ENCODE data around the gene ADPRS.

ADPRS gene

DNA sequence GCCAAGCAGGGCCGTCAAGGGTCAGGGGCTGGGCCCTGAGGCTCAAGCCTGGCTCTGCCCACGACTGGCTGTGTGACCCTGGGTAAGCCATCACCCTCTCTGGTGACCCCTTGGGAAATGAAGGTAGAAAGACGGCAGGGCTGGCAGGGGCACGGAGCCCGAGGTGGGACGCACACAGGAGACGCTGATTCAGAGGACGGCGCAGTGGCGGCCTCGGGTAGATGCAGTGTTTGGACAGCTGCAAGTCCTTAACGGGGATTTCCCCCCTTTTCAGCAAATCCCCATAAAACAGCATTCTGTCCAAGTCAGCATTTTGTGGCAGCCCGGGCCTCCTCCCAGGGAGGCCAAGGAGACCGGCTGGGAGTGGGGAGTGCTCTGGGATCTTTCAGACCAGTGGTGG is 19.6 kb downstream of the ADPRS start:
- DNase-seq (ENCODE audit: low read depth), result peak; percentile 83

DNA sequence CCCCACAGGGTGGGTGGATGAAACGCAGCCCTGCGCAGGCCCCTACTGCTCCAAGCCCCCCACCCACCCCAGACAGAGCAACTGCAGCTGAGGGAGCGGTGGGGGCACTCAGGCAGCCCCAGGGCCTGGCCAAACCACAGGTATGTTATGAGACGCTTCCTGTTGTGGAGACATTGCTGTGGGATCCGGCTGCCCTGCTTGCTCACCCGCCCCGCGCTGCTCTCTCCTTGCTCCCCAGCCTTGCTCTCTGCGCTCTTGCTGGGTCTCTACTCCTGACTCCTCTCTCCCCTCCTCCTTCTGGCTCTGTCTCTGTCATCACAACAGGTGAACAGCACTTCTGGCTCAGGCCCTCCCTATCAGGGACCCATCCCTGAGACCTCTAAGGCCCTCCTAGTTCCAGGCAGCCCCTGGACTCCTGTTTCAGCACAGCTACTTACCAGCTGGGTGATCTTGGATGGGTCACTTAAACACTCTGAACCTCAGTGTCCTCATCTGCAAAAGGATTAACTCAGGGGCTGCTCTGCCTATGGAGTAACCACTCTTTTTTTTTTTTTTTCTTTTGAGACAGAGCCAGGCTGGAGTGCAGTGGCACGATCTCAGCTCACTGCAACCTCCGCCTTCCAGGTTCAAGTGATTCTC is 20.5 kb downstream of the ADPRS start:
- DNase-seq (ENCODE audit: low read depth), result peak; percentile 92

GRCh38 chr1:36111151-36111550 is 22.5 kb downstream of the ADPRS start:
- no peak for DNase-seq (ENCODE audit: low read depth)

DNA sequence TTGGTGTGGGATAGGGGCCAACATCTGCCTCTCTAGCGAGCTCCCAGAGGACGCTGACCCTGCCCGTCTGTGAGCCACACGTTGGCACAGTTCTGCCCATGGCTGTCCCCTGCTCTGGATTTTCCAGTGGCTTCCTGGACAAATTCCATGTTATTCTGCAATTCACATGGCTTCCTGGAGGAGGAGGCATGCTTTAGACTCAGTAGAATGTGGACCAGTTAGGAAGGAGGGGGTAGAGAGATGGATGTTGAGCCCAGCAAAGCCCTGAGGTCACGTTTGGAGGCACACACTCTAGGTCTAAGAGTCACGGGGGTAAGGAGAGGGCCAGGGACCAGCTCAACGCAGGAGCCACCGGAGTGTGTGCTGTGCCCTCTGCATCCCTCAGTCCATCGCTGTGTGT is 24.1 kb downstream of the ADPRS start:
- no peak for DNase-seq (ENCODE audit: low read depth)

DNA sequence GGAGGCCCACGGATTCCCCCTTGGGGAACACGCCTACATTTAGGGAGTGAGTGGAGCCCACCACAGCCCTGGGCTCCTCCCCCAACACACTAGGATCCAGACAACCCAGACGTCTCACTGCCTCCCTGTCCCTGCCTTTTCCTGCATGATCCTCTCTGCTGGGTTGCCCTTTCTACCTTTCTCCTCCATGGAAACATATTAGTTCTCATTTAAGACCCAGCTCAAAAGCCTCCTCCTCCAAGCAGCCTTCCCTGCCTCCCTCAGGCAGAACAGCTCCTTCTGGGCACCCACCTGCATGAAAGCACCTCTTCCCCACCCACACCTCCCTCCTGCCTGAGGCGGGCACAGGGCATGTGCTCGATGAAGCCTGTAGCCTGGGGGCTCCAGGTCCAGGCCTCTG is 25.7 kb downstream of the ADPRS start:
- no peak for DNase-seq (ENCODE audit: low read depth)

GRCh38 chr1:36115200-36115669 is 26.5 kb downstream of the ADPRS start:
- DNase-seq (ENCODE audit: low read depth), result peak; percentile 80

GRCh38 chr1:36115931-36116330 is 27.2 kb downstream of the ADPRS start:
- DNase-seq (ENCODE audit: low read depth), result peak; percentile 37

GRCh38 chr1:36116901-36117300 is 28.2 kb downstream of the ADPRS start:
- DNase-seq (ENCODE audit: low read depth), result no peak

DNA sequence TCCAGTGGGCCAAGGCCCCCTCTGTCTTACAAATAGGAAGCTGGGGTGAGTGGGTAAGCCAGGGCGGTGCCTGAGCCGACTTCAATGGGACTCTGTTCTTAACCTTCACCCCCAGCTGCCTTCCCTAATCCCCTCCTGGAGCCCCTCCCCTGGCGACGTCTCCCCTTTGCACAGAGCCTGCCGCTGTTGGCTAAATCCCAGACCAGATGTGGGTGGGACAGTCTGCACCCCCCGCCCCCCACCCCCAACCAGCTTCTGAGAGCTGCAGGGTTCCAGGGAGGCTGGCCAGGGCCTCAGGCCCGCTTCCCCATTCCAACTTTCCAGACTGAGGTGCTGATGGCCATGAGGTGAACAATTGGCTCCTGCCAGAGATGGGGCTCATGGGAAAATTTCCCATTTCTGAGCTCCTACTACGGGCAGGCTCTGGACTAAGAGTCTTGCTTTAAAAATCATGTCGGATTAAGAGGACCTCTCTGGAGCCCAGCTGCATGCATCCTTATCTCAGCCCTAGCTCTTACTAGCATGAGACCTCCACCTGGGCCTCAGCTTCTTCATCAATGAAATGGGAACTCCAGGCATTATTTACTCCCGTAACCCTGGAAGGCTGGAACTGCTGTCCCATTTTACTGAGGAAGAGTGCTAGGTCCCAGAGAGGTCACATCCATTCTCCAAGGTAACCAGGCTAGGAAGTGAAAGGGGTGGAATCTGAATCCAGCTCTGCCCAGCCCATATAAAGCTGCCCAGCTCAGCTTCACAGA is 29.9 kb downstream of the ADPRS start:
- DNase-seq (ENCODE audit: low read depth), result no peak

GRCh38 chr1:36119456-36119855 is 30.8 kb downstream of the ADPRS start:
- no peak for DNase-seq (ENCODE audit: low read depth)

DNA sequence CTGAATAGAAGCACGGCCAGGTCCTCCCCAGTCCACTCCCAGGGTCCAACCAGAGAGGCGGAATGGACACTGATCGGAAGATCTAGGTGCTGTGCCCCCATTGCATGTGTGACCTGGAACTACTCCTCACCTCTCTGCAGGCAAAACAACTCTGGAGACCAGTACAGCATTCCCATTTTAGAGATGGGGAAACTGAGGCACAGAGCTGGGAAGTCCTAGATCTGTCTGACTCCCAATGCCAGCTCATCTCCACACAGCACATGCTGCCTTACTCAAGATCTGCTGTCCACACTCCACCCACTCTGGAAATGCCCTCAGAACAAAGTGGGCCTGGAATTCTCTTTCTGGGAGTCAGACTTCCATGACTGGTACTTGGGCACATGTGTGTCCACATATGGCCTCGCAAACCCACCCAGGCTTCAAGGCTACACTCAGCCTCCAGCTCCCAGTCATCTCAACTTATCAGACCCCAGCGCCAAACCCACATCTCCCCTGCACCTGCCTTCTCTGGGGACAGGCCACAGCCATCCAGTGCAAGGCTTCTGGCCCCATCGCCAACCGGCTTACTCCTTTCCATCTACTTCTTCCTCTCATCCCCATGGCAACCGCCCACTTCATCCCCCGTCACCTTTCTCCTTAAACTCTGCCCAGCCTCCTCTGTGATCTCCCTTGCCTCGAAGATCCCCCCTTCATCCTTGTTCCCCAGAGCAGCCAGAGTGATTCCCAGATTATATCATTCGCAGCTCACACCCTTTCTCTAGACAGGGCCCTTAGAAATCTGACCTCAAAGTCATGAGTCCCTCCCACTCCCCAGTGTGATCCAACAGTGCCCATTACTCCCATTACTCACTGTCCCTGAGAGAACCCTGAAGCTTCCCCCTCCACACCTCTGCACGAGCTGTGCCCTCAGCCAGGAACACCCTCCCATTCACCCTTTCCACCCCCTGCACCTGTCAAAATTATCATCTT is 33.7 kb downstream of the ADPRS start:
- no peak for DNase-seq (ENCODE audit: low read depth)

DNA sequence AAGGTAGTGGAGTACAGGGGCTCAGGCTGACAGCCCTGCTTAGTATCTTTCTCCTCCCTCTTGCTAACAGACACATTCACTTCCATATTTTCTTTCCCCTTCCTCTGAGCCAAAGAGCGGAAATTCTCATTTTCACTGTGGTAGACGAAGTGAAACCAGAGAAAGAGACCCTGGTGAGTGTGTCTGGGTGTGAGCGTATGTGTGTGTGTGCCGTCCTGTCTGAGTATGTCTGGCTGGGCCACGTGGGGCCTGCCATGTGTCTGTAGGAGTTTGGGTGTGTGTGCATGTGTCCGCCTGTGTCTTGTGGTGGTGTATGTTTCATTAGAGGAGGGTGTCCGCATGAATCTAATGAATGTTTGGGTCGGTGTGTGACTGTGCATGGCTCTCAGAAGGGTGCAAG is 34.7 kb downstream of the ADPRS start:
- no peak for DNase-seq (ENCODE audit: low read depth)

DNA sequence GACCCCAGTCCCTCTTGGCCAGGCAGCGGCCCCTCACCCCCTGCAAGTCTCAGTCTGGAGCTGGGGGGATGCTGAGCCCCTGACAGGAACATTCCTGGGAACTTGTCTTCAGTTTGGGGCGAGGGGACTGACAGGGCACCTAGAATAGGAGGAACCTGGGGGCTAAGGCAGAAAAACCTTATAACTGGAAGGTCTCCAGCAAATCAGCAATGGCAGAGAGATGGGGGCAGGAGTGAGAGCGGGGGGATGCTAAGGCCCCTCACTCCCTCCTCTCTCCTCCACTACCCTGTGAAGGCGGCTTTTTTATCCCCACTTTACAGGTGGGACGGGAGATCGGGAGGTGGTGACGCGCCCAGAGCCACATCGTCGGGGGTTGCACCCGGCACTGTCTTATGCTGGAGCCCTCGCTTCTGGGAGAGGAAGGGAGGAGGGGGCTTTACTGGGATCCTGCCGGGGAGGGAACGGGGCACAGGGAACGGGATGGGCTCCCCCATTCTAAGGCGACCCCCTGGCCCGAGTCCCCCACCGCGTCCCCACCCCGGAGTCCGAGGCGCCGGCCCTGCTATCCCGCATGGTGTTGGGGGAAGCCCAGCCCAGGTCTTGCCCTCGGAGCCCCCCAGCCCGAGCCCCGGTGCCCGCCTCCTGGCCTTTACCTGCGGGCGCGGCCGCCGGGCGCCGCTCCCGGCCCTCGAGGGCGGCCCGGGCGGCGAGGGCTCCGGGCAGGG is 35.9 kb downstream of the ADPRS start:
- DNase-seq (ENCODE audit: low read depth), result no peak

DNA sequence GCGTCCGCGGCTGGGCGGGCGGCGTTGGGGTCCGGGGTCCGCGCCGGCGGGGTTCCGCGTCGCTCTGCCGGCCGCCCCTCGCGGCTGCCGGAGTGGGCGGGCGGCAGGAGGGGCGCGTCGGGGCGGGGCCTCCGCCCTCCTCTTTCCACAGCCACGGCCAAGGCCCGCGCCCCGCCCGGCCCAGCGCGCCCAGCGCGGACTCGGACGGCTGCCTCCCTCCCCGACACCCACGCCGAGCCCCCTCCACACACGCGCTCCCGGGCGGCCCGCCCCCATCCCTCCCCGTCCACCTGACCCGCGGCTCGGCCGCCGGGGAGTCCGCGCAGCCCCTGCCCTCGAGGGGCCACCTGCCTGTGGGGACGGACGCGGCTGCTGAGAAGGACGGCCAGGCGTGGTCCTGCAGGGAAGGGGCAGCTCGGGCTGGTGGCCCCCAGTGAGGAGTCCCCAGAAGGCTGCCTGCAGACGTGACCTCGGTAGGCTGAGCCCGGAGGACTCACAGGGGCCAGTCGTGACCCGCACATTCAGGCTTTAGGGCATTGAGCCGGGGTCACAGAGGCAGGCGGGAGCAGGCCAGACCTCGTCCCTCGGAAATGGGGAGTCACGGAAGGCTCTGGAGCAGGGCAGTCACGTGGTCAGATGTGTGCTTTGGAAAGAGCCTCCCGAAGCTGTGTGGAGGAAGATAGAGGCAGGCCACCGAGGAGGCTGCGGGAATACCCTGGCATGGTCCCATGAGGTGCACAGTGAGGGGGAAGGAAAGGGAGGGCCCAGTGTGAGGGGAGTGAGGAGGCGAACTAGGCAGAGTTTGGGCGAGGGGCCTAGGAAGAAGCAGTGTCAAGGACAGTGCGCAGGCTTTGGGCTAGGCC is 36.7 kb downstream of the ADPRS start, which contains the start of gene COL8A2:
Gene COL8A2 (minus strand): TSS at position 94 of the 863 bp plus-strand sequence. CDS start 24,980 bp downstream, outside the sequence.
- no peak for DNase-seq (ENCODE audit: low read depth)

DNA sequence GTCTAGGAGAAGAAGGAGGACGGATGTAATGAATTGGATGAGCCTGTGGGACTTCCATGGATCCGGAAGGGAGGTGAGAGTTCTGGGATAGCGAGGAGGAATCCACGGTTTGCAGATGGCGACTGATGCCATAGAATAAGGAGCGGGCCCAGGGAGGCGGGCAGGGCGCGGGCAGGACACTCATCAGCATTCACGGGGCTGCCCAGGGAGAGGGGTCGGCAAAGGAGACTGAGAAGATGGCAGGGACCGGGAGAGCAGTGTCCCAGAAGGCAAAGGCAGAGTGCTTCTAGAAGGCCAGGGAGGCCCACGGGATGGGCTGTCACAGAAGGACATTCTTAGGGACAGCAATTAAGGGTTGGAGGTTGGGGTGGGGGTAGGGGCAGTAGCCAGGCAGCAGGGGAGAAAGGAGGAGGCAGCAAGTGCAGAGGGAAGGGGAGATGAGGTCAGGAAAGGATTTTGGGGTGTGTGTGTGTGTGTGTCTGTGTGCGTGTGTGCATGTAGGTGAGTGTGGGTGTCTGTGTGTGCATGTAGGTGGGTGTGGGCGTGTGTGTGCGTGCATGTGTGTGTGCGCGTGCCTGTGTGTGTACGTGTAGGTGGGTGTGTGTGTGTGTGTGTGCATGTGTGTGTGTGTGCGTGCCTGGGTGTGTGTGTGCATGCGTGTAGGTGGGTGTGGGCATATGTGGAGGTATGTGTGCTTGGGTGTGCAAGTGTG is 37.5 kb downstream of the ADPRS start:
- no peak for DNase-seq (ENCODE audit: low read depth)

DNA sequence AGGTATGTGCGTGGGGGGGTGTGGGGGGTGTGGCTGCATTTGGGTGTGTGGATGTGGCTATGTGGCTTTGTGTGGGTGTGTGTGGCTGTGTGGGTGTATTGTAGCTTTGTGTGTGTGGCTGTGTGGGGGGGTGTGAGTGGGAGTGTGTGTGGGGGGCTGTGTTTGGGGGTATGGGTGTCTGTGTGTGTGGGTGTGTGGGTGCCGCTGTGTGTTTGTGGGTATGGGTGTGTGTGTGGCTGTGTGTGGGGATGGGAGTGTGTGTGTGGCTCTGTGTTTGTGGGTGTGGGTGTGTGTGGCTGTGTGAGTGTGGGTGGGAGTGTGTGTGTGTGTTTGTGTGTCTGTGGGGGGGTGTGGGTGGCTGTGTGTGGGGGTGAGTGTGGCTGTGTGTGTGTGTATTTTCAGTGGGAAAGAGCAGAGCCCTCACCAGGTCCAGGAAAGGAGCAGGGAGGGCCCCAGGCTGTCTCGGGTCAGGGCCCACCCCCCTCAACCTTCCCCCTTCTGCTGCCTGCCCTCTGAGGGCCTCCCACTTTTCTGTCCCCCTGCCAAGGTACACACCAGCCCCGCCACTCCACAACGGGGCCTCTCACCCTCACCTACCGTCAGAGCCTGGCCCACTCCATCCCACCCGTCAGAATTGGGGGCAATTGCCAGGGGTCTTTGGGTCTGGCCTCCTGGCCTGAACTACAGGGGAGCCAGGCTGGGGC is 38.3 kb downstream of the ADPRS start:
- no peak for DNase-seq (ENCODE audit: low read depth)

- peak; percentile 89 for DNase-seq (ENCODE audit: low read depth)
These were observed 39.6 kb downstream of the ADPRS start for GRCh38 chr1:36128126-36128904.

- DNase-seq (ENCODE audit: low read depth), result no peak
These were observed 40.2 kb downstream of the ADPRS start for GRCh38 chr1:36128905-36129206.

DNA sequence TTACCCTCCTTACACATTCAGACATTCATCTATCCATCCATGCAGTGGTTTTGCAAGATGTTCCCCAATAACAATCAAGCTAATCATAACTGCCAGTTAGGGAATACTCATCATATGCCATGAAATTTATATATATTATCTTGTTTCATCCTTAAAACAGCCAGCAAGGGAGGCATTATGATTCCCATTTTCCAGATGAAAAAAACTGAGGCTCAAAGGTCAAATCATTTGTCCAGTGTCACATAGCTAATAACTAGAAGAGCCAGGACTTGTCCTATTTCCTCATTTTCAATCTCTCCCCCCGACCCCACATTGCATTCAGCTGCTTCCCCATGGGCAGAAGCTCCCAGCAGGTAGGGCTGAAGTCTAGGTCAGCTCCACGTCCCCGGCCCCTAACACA is 43.3 kb downstream of the ADPRS start:
- DNase-seq (ENCODE audit: low read depth), result no peak
